Progenitor cell of endocrine pancreas (in vitro differentiated cells): Measurements from ENCODE around the gene RAB3A. TPM values are rescaled to one million over a fixed set of nuclear protein-coding genes. Genes with fewer than 3 reads are reported as not detected.
"Not testable (repeated sequence)": the region's sequence is repeated elsewhere in the genome, so short reads cannot be mapped to it uniquely, and the experiment has no call there.

Source experiments
- DNase-seq: peaks from one replicate; pipeline ENCODE4 v3.0.0; 2021; ENCODE audit warnings: low spot score; ENCODE audit not compliant: unreplicated experiment
- H3K27ac Mint-ChIP-seq: 2 replicates; pipeline ENCODE4 v1.8.0; 2021; ENCODE audit warnings: mild to moderate bottlenecking, moderate library complexity, mixed read lengths
- H3K27me3 Mint-ChIP-seq: 2 replicates; pipeline ENCODE4 v1.8.0; 2021; ENCODE audit warnings: mixed read lengths
- H3K36me3 Mint-ChIP-seq: 2 replicates; pipeline ENCODE4 v1.8.0; 2022; ENCODE audit warnings: mixed read lengths; ENCODE audit not compliant: insufficient read depth
- H3K4me1 Mint-ChIP-seq: 2 replicates; pipeline ENCODE4 v1.8.0; 2021; ENCODE audit warnings: low read depth, mixed read lengths
- H3K4me3 Mint-ChIP-seq: 2 replicates; pipeline ENCODE4 v1.8.0; 2021; ENCODE audit warnings: low read depth, mild to moderate bottlenecking, moderate library complexity, mixed read lengths
- H3K9me3 Mint-ChIP-seq: 2 replicates; pipeline ENCODE4 v1.8.0; 2021; ENCODE audit warnings: low read depth, mixed read lengths
- CTCF ChIP-seq: fragments of 200-600 bp; sonication (generic); IDR thresholded peaks from one replicate; pipeline ENCODE4 v1.5.0; 2021; ENCODE audit warnings: antibody characterized with exemption, mild to moderate bottlenecking; ENCODE audit not compliant: unreplicated experiment
- total RNA-seq: library from RNA; stranded (reverse); gene quantifications from 2 replicates; pipeline ENCODE4 v1.2.1, GENCODE V29; 2021

Gene RAB3A
- total RNA-seq, 1 donor from 2014 or later = 3.3 TPM

GRCh38 chr19:18164072-18164471, 39.8 kb downstream of the RAB3A start:
- Mint-ChIP-seq H3K4me1 (no peaks in the 10 kb centered on the region), H3K4me3 (no peak overlapping the region), H3K27me3 (no peaks in the 10 kb centered on the region), H3K36me3 (peaks cover 25% of the 10 kb centered on the region), H3K9me3 (no peaks in the 10 kb centered on the region), H3K27ac (no peak overlapping the region)
- DNase-seq = no peak
- TF ChIP-seq CTCF = no peak

- Mint-ChIP-seq H3K27ac (peak overlapping the region; percentile 76), H3K9me3 (no peaks in the 10 kb centered on the region), H3K36me3 (peaks cover 16% of the 10 kb centered on the region), H3K27me3 (no peaks in the 10 kb centered on the region), H3K4me1 (no peaks in the 10 kb centered on the region), H3K4me3 (no peak overlapping the region)
- peak; percentile 38 for TF ChIP-seq CTCF
- DNase-seq = no peak
These were observed 42.2 kb downstream of the RAB3A start for GRCh38 chr19:18161636-18162002.

GRCh38 chr19:18160971-18161635, 42.7 kb downstream of the RAB3A start:
- peak; percentile 74 for TF ChIP-seq CTCF
- Mint-ChIP-seq H3K27me3 (no peaks in the 10 kb centered on the region), H3K4me3 (no peak overlapping the region), H3K9me3 (no peaks in the 10 kb centered on the region), H3K4me1 (no peaks in the 10 kb centered on the region), H3K36me3 (peaks cover 18% of the 10 kb centered on the region), H3K27ac (no peak overlapping the region)
- peak; percentile 74 for DNase-seq

GRCh38 chr19:18160493-18160970, 43.3 kb downstream of the RAB3A start:
- Mint-ChIP-seq H3K4me1 (no peaks in the 10 kb centered on the region), H3K27ac (no peak overlapping the region), H3K4me3 (no peak overlapping the region), H3K9me3 (no peaks in the 10 kb centered on the region), H3K27me3 (no peaks in the 10 kb centered on the region), H3K36me3 (peaks cover 13% of the 10 kb centered on the region)
- no peak for DNase-seq
- TF ChIP-seq CTCF = no peak

- Mint-ChIP-seq H3K4me3 (no peak overlapping the region), H3K27ac (no peak overlapping the region), H3K36me3 (peaks cover 13% of the 10 kb centered on the region), H3K9me3 (no peaks in the 10 kb centered on the region), H3K4me1 (no peaks in the 10 kb centered on the region), H3K27me3 (no peaks in the 10 kb centered on the region)
- DNase-seq = no peak
- no peak for TF ChIP-seq CTCF
These were observed 44.0 kb downstream of the RAB3A start for GRCh38 chr19:18159810-18160209.

GRCh38 chr19:18159059-18159616, 44.7 kb downstream of the RAB3A start:
- not testable (repeated sequence) for DNase-seq, H3K27ac Mint-ChIP-seq, H3K27me3 Mint-ChIP-seq, H3K4me1 Mint-ChIP-seq, H3K4me3 Mint-ChIP-seq, H3K9me3 Mint-ChIP-seq
- peaks cover 12% of the 10 kb centered on the region for H3K36me3 Mint-ChIP-seq
